Endothelial cell of umbilical vein (primary cell): ENCODE results near the gene TENT5D. TPM values are rescaled to one million over a fixed set of nuclear protein-coding genes. Genes with fewer than 3 reads are reported as not detected.

ENCODE experiments used
- BruUV-seq: library from RNA; stranded (reverse); fragments of 400-500 nt; replicated peaks from 2 replicates; lab custom pipeline; 2021; lab: Mats Ljungman, UMichigan
- CTCF ChIA-PET: fragments of 300-600, 350-600 bp; sonication (Branson Sonifier 250); formaldehyde crosslinking; loops from one replicate; lab custom pipeline; 2021; ENCODE audit warnings: antibody characterized with exemption, inconsistent platforms; lab: Charles Lee
- POLR2A ChIA-PET: fragments of 300-600, 350-600 bp; sonication (Branson Sonifier 250); formaldehyde crosslinking; loops from one replicate; lab custom pipeline; 2021; ENCODE audit warnings: antibody characterized with exemption, inconsistent platforms; lab: Charles Lee
- DNase-seq: peaks from one replicate; pipeline ENCODE4 v3.0.0-alpha.2; 2011; ENCODE audit warnings: low read depth, low spot score
- FAIRE-seq: peaks from 2 replicates; lab custom pipeline; 2011; peaks lifted over from hg19 to GRCh38; lab: Jason Lieb, UNC
- H2AFZ ChIP-seq: 2 replicates; pipeline ENCODE4 v1.6.0; 2012; ENCODE audit warnings: low read depth, low read length, control low read depth, inconsistent platforms
- H3K27ac ChIP-seq: 2 replicates; pipeline ENCODE4 v1.5.1; 2011; ENCODE audit warnings: low read depth, mild to moderate bottlenecking, control low read depth, low read length, moderate library complexity; ENCODE audit not compliant: insufficient read depth
- H3K27me3 ChIP-seq, 2 experiments: 2 replicates each; pipeline versions ENCODE4 v1.6.0 to v1.6.1; 2011; ENCODE audit warnings: low read length in 2 of 2, mixed read lengths in 1 of 2; ENCODE audit not compliant: control insufficient read depth in 2 of 2, insufficient read depth in 2 of 2
- H3K36me3 ChIP-seq, 2 experiments: 2 replicates in 1 of 2; 3 replicates in 1 of 2; pipeline ENCODE4 v1.5.1; 2011; ENCODE audit warnings: low read length in 2 of 2, mild to moderate bottlenecking in 1 of 2, moderate library complexity in 1 of 2; ENCODE audit not compliant: control insufficient read depth in 2 of 2, insufficient read depth in 2 of 2; ENCODE audit errors: extremely low read depth in 1 of 2
- H3K4me1 ChIP-seq: 3 replicates; pipeline ENCODE4 v1.5.1; 2011; ENCODE audit warnings: mild to moderate bottlenecking, low read length; ENCODE audit not compliant: control insufficient read depth, insufficient read depth; ENCODE audit errors: extremely low read depth
- H3K4me2 ChIP-seq: 2 replicates; pipeline ENCODE4 v1.6.1; 2011; ENCODE audit warnings: low read length, control low read depth, mixed read lengths; ENCODE audit not compliant: insufficient read depth
- H3K4me3 ChIP-seq, 3 experiments: fragments of 200-600 bp in 1 of 3; sonication (generic), shearing (Covaris generic) in 1 of 3; replicated peaks in 1 of 3; 2 replicates each; pipeline ENCODE4 v1.5.1; 2011 to 2016; ENCODE audit warnings: control low read depth in 3 of 3, low read length in 3 of 3, mild to moderate bottlenecking in 2 of 3, inconsistent platforms in 1 of 3, low read depth in 1 of 3, moderate library complexity in 1 of 3; ENCODE audit not compliant: insufficient read depth in 1 of 3
- H3K79me2 ChIP-seq: 2 replicates; pipeline ENCODE4 v1.6.0; 2012; ENCODE audit warnings: low read length, inconsistent platforms; ENCODE audit not compliant: control insufficient read depth, insufficient read depth
- H3K9ac ChIP-seq: replicated peaks from 2 replicates; pipeline ENCODE3; 2011; ENCODE audit warnings: low read length, control low read depth; ENCODE audit not compliant: insufficient read depth; ENCODE audit errors: extremely low read depth
- H3K9me1 ChIP-seq: replicated peaks from 3 replicates; pipeline ENCODE4 v1.6.0; 2011; ENCODE audit warnings: mild to moderate bottlenecking, low read length; ENCODE audit not compliant: control insufficient read depth, insufficient read depth; ENCODE audit errors: extremely low read depth
- H3K9me3 ChIP-seq: replicated peaks from 2 replicates; pipeline ENCODE4 v1.5.1; 2012; ENCODE audit warnings: low read length, inconsistent platforms; ENCODE audit not compliant: control insufficient read depth, insufficient read depth
- H4K20me1 ChIP-seq: replicated peaks from 2 replicates; pipeline ENCODE3; 2011; ENCODE audit warnings: mild to moderate bottlenecking, low read length; ENCODE audit not compliant: control insufficient read depth, insufficient read depth; ENCODE audit errors: extremely low read depth
- CTCF ChIP-seq, 2 donors: IDR thresholded peaks; 1 replicate in 1 of 2; 2 replicates in 1 of 2; pipeline ENCODE4 v1.5.1; 2011; ENCODE audit warnings: low read length in 2 of 2, mild to moderate bottlenecking in 2 of 2, moderate library complexity in 2 of 2, control low read depth in 1 of 2, inconsistent platforms in 1 of 2, low read depth in 1 of 2; ENCODE audit not compliant: insufficient read depth in 1 of 2; ENCODE audit errors: extremely low read depth in 1 of 2
- EZH2 ChIP-seq: IDR thresholded peaks from 2 replicates; pipeline ENCODE4 v1.6.1; 2012; ENCODE audit warnings: borderline replicate concordance, low read depth, mild to moderate bottlenecking, moderate library complexity, low read length, inconsistent platforms; ENCODE audit not compliant: severe bottlenecking
- FOS ChIP-seq: IDR thresholded peaks from 2 replicates; pipeline ENCODE4 v1.6.1; 2011; ENCODE audit warnings: mild to moderate bottlenecking, low read length, moderate library complexity, borderline replicate concordance; ENCODE audit not compliant: insufficient read depth
- GATA2 ChIP-seq: IDR thresholded peaks from 2 replicates; pipeline ENCODE4 v1.7.0; 2011; ENCODE audit warnings: low read depth, mild to moderate bottlenecking, moderate library complexity, mixed read lengths, low read length; ENCODE audit not compliant: insufficient read length, insufficient read depth
- JUN ChIP-seq: IDR thresholded peaks from 2 replicates; pipeline ENCODE4 v1.6.1; 2011; ENCODE audit warnings: borderline replicate concordance, low read depth; ENCODE audit not compliant: insufficient read length, insufficient read depth
- MYC ChIP-seq: IDR thresholded peaks from one replicate; pipeline ENCODE4 v1.6.1; 2011; ENCODE audit warnings: mild to moderate bottlenecking, low read depth, low read length
- POLR2A ChIP-seq: IDR thresholded peaks from 2 replicates; pipeline ENCODE4 v1.6.1; 2012; ENCODE audit warnings: low read depth, mild to moderate bottlenecking, control low read depth, low read length
- dilution Hi-C: fragments of 300-500 bp; cut with MboI; formaldehyde crosslinking; loops from one replicate; pipeline ENCODE4 v1.15.0; 2019; ENCODE audit warnings: low sequenced_read_pairs; ENCODE audit not compliant: extremely low pct_ligation_motif_present
- intact Hi-C: fragments of 100-400 bp; cut with micrococcal nuclease; formaldehyde crosslinking; loops from one replicate; pipeline ENCODE4 v1.10.0; 2022
- polyA plus RNA-seq, 4 experiments: library from polyadenylated mRNA; depleted of rRNA in 3 of 4; stranded (reverse) in 3 of 4; unstranded in 1 of 4; fragments of >200 nt; gene quantifications; 2 replicates each; pipeline versions ENCODE4 v1.2.1 to v1.2.3, GENCODE V29; 2011 to 2012; ENCODE audit warnings: missing spikeins in 1 of 4
- total RNA-seq: library from RNA; stranded (reverse); gene quantifications from 2 replicates; pipeline ENCODE4 v1.2.3, GENCODE V29; 2021

TENT5D gene
- total and polyA plus RNA-seq, 2 donors (not counting 3 experiments of a cell fraction or from before 2014, with no cell fraction given): not detected

GRCh38 chrX:80423000-80423399, 2.8 kb downstream of the TENT5D start:
- Histone ChIP-seq H3K9me3 (no peaks in the 10 kb centered on the region), H3K36me3 (no peaks in the 10 kb centered on the region), H2AFZ (no peak overlapping the region), H3K4me2 (no peak overlapping the region), H3K27ac (no peak overlapping the region), H4K20me1 (no peaks in the 10 kb centered on the region), H3K79me2 (no peaks in the 10 kb centered on the region), H3K9ac (no peak overlapping the region), H3K4me3 (no peak overlapping the region), H3K4me1 (no peaks in the 10 kb centered on the region), H3K9me1 (no peaks in the 10 kb centered on the region), H3K27me3 (no peaks in the 10 kb centered on the region)
- TF ChIP-seq MYC (no peak), CTCF (IDR thresholded peaks at IDR 0.05; ENCODE audit: extremely low read depth in 1 of 2, insufficient read depth in 1 of 2, low read depth in 1 of 2, low read length in 2 of 2) (no peak), JUN (no peak), EZH2 (no peak), FOS (no peak), POLR2A (no peak)
- ChIA-PET POLR2A (no interaction called here), CTCF (no interaction called here)
- dilution Hi-C loops (no loop called here), intact Hi-C loops (no loop called here)
- no TSS peak for BruUV-seq
- no peak for DNase-seq
- no peak for FAIRE-seq

- H3K4me3 ChIP-seq: no peak overlapping the region
- H4K20me1 ChIP-seq: no peaks in the 10 kb centered on the region
- H3K36me3 ChIP-seq: no peaks in the 10 kb centered on the region
- ChIA-PET CTCF (no interaction called here), POLR2A (no interaction called here)
- no peak overlapping the region for H2AFZ ChIP-seq
- dilution Hi-C loops (no loop called here), intact Hi-C loops (no loop called here)
- H3K9me1 ChIP-seq: no peaks in the 10 kb centered on the region
- DNase-seq (no peak), FAIRE-seq (no peak)
- H3K27me3 ChIP-seq: no peaks in the 10 kb centered on the region
- no peaks in the 10 kb centered on the region for H3K4me1 ChIP-seq
- H3K79me2 ChIP-seq: no peaks in the 10 kb centered on the region
- TF ChIP-seq GATA2 (no peak), CTCF (IDR thresholded peaks at IDR 0.05; ENCODE audit: extremely low read depth in 1 of 2, insufficient read depth in 1 of 2, low read depth in 1 of 2, low read length in 2 of 2) (no peak)
- BruUV-seq: no TSS peak
- H3K27ac ChIP-seq: no peak overlapping the region
- H3K4me2 ChIP-seq: no peak overlapping the region
- no peaks in the 10 kb centered on the region for H3K9me3 ChIP-seq
- no peak overlapping the region for H3K9ac ChIP-seq
Measured at GRCh38 chrX:80423744-80424143, 3.5 kb downstream of the TENT5D start.
